Astrocyte of the cerebellum (primary cell): ENCODE data around the gene FBXO11.

ENCODE experiments used
- DNase-seq: peaks from one replicate; pipeline ENCODE4 v3.0.0-alpha.2; 2011; ENCODE audit warnings: low read depth
- H3K4me3 ChIP-seq: 2 replicates; pipeline ENCODE4 v1.5.1; 2011; ENCODE audit warnings: mild to moderate bottlenecking, low read depth, low read length, moderate library complexity
- CTCF ChIP-seq: IDR thresholded peaks from 2 replicates; pipeline ENCODE4 v1.5.1; 2012; ENCODE audit warnings: low read length, low read depth, moderate library complexity, mild to moderate bottlenecking; ENCODE audit errors: missing control alignments
- in situ Hi-C: cut with HindIII; loops from 2 replicates; pipeline ENCODE4 v1.10.0; 2017; ENCODE audit warnings: low sequenced_read_pairs

The FBXO11 gene

GRCh38 chr2:47842846-47843245 is 63.5 kb downstream of the FBXO11 start:
- H3K4me3 ChIP-seq = no peak overlapping the region
- no peak for DNase-seq
- in situ Hi-C loops = no loop called here
- no peak for TF ChIP-seq CTCF

- no peak overlapping the region for H3K4me3 ChIP-seq
- no peak for TF ChIP-seq CTCF
- DNase-seq = no peak
- in situ Hi-C loops = no loop called here
Measured at GRCh38 chr2:47838686-47839085, 67.6 kb downstream of the FBXO11 start.

GRCh38 chr2:47838249-47838648 is 68.0 kb downstream of the FBXO11 start:
- no peak for TF ChIP-seq CTCF

GRCh38 chr2:47833516-47833968 is 72.8 kb downstream of the FBXO11 start:
- no peak overlapping the region for H3K4me3 ChIP-seq
- DNase-seq = no peak
- in situ Hi-C loops = no loop called here
- no peak for TF ChIP-seq CTCF

More at GRCh38 chr2:47838249-47838648, 68.0 kb downstream of the FBXO11 start:
- H3K4me3 ChIP-seq = no peak overlapping the region
- no peak for DNase-seq
- in situ Hi-C loops = no loop called here

- no peak for DNase-seq
- H3K4me3 ChIP-seq = no peak overlapping the region
- TF ChIP-seq CTCF = no peak
- in situ Hi-C loops = no loop called here
Measured at GRCh38 chr2:47822518-47822917, 83.8 kb downstream of the FBXO11 start.

GRCh38 chr2:47819834-47820233 is 86.5 kb downstream of the FBXO11 start:
- no peak for TF ChIP-seq CTCF
- in situ Hi-C loops = no loop called here
- no peak overlapping the region for H3K4me3 ChIP-seq
- no peak for DNase-seq

GRCh38 chr2:47818777-47819176 is 87.5 kb downstream of the FBXO11 start:
- in situ Hi-C loops = no loop called here
- no peak for TF ChIP-seq CTCF
- H3K4me3 ChIP-seq = no peak overlapping the region
- no peak for DNase-seq
